Measurements from ENCODE around the gene DUSP9. TPM values are rescaled to one million over a fixed set of nuclear protein-coding genes. Genes with fewer than 3 reads are reported as not detected.
"Not testable (repeated sequence)": the region's sequence is repeated elsewhere in the genome, so short reads cannot be mapped to it uniquely, and the experiment has no call there.

Gene DUSP9
- total RNA-seq, 4 donors from 2014 or later, result not detected

DNA sequence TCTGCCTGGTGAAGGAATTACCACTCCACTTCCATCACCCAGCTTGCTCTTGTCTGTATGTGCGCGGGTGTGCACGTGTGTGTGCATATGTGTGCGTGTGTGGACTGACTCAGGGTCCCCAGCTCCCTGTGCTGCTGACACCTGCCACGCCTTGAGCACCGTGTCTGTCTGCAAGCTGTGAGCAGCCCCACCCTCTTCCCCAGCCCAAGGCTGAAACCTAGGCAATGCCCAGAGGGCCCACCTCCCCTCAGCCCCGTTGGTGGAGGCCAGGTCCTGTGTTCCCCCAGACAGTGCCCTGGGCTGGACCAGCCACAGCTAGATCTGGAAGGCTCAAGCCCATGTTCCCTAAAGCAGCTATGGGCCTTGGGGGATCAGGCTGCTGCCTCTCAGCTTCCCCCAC lies 46.1 kb upstream of the DUSP9 start:
- ATAC-seq (no peak), DNase-seq (no peak)
- no peak overlapping the region for H3K4me3 ChIP-seq
- H3K9me3 ChIP-seq, result no peaks in the 10 kb centered on the region
- no peak for TF ChIP-seq POLR2A (IDR thresholded peaks at IDR 0.05)
- TF ChIP-seq, protein P1, sequence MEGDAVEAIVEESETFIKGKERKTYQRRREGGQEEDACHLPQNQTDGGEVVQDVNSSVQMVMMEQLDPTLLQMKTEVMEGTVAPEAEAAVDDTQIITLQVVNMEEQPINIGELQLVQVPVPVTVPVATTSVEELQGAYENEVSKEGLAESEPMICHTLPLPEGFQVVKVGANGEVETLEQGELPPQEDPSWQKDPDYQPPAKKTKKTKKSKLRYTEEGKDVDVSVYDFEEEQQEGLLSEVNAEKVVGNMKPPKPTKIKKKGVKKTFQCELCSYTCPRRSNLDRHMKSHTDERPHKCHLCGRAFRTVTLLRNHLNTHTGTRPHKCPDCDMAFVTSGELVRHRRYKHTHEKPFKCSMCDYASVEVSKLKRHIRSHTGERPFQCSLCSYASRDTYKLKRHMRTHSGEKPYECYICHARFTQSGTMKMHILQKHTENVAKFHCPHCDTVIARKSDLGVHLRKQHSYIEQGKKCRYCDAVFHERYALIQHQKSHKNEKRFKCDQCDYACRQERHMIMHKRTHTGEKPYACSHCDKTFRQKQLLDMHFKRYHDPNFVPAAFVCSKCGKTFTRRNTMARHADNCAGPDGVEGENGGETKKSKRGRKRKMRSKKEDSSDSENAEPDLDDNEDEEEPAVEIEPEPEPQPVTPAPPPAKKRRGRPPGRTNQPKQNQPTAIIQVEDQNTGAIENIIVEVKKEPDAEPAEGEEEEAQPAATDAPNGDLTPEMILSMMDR (IDR thresholded peaks at IDR 0.05 in 4 of 5, conservative IDR thresholded peaks at IDR 0.05 in 1 of 5), result no peak
- in situ Hi-C loops (cut with MboI; ENCODE audit: low sequenced_read_pairs in 4 of 4) (no loop called here), intact Hi-C loops (cut with DNase I; ENCODE audit: low total_unique reads) (no loop called here)
- peaks cover 5 to 15% of the 10 kb centered on the region in 2 donors for H3K4me1 ChIP-seq
- H3K27me3 ChIP-seq, result no peaks in the 10 kb centered on the region
- no peaks in the 10 kb centered on the region for H3K36me3 ChIP-seq
- no peak overlapping the region for H3K27ac ChIP-seq

DNA sequence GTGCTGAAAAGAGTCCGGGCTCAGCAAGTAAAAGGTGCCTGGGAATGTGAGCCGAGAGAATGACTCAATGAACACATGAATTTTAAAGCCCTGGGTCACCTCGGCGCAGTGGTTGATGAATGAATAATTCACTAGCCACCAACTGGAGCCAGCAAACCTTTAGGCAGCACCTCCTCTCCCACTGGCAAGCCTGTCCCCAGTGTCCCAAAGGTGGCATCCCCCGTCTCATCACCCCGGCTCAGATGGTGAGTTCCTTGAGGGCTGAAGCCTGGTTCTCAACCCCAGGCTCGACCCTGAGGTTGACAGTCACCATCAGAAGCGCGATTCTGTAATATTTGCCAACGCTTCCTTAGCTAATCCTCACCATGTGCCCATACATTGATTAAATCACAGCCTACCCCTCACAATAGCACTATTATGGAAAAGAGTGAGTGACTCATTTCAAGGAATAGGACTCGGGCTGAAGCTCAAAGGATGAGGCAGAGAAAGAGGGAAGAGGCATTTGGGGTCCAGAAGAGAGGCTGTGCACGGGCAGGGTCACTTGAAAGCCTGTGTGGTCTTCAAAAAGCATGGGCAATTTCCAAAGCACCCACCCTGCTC lies 45.4 kb upstream of the DUSP9 start:
- intact Hi-C loops (cut with DNase I; ENCODE audit: low total_unique reads) (no loop called here), in situ Hi-C loops (cut with MboI; ENCODE audit: low sequenced_read_pairs in 4 of 4) (no loop called here)
- no peak overlapping the region for H3K27ac ChIP-seq

DNA sequence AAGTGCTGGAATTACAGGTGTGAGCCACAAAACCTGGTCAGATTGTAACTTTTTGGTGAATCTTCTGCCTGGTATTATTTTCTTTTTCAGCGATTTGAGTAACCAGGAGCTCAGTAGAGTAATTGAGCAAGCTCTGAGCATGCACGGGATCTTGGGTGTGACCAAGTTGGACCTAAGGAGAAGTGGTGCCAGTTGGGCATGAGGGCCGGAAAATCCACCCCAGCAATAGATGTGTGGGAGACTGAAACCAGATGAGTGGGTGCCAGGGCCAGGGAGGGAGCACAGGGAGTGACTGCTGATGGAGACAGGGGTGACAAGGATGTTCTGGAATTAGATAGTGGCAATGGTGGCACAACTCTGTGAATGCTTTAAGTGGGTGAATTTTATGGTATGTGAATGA lies 44.4 kb upstream of the DUSP9 start:
- ATAC-seq (no peak), DNase-seq (no peak)
- Histone ChIP-seq H3K36me3 (no peaks in the 10 kb centered on the region), H3K27ac (no peak overlapping the region), H3K4me3 (no peak overlapping the region), H3K27me3 (no peaks in the 10 kb centered on the region), H3K4me1 (peaks cover 5 to 11% of the 10 kb centered on the region in 2 donors), H3K9me3 (no peaks in the 10 kb centered on the region)
- intact Hi-C loops (cut with DNase I; ENCODE audit: low total_unique reads), result no loop called here
- TF ChIP-seq, protein P1 (IDR thresholded peaks at IDR 0.05 in 4 of 5, conservative IDR thresholded peaks at IDR 0.05 in 1 of 5), result no peak
- TF ChIP-seq POLR2A (IDR thresholded peaks at IDR 0.05), result no peak
- in situ Hi-C loops (cut with MboI; ENCODE audit: low sequenced_read_pairs in 4 of 4), result no loop called here

More for the DNA sequence above, 45.4 kb upstream of the DUSP9 start:
- H3K9me3 ChIP-seq, result no peaks in the 10 kb centered on the region
- no peak overlapping the region for H3K4me3 ChIP-seq
- no peaks in the 10 kb centered on the region for H3K36me3 ChIP-seq
- DNase-seq (no peak), ATAC-seq (no peak)
- H3K27me3 ChIP-seq, result no peaks in the 10 kb centered on the region
- TF ChIP-seq, protein P1 (IDR thresholded peaks at IDR 0.05 in 4 of 5, conservative IDR thresholded peaks at IDR 0.05 in 1 of 5), result no peak
- no peak for TF ChIP-seq POLR2A (IDR thresholded peaks at IDR 0.05)
- H3K4me1 ChIP-seq, result peaks cover 5 to 15% of the 10 kb centered on the region in 2 donors

DNA sequence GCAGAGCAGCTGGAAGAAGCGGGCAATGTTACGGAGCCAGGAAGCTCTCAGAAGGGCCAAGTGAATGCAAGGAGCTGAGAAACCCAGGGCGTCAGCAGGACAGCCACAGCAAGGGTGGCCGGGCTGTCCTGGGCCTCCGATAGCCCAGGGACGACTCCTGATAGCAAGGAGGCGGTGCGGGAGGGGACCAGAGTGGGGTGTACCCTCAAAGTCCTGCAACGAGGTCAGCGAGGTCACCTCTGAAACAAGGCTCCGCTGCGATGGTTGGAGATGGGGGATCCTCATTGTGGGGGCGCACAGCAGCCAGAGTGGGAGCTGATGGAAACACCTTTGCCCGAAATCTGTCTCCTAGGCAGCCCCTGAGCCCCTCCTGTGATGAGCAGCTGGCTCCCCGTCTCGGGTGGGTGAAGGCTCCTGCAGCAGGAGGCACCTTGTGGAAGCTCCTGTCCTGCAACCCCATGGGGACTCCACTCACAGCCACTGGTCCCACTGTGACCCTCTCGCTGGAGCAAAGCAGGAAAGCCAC lies 43.8 kb upstream of the DUSP9 start:
- DNase-seq (no peak), ATAC-seq (no peak)
- no peak overlapping the region for H3K4me3 ChIP-seq
- intact Hi-C loops (cut with DNase I; ENCODE audit: low total_unique reads), result no loop called here
- in situ Hi-C loops (cut with MboI; ENCODE audit: low sequenced_read_pairs in 4 of 4), result no loop called here
- H3K4me1 ChIP-seq, result peaks cover 5% of the 10 kb centered on the region in 2 donors
- H3K36me3 ChIP-seq, result no peaks in the 10 kb centered on the region
- H3K9me3 ChIP-seq, result no peaks in the 10 kb centered on the region
- TF ChIP-seq, protein P1 (IDR thresholded peaks at IDR 0.05 in 4 of 5, conservative IDR thresholded peaks at IDR 0.05 in 1 of 5), result no peak
- TF ChIP-seq POLR2A (IDR thresholded peaks at IDR 0.05), result no peak
- H3K27me3 ChIP-seq, result no peaks in the 10 kb centered on the region
- H3K27ac ChIP-seq, result no peak overlapping the region

DNA sequence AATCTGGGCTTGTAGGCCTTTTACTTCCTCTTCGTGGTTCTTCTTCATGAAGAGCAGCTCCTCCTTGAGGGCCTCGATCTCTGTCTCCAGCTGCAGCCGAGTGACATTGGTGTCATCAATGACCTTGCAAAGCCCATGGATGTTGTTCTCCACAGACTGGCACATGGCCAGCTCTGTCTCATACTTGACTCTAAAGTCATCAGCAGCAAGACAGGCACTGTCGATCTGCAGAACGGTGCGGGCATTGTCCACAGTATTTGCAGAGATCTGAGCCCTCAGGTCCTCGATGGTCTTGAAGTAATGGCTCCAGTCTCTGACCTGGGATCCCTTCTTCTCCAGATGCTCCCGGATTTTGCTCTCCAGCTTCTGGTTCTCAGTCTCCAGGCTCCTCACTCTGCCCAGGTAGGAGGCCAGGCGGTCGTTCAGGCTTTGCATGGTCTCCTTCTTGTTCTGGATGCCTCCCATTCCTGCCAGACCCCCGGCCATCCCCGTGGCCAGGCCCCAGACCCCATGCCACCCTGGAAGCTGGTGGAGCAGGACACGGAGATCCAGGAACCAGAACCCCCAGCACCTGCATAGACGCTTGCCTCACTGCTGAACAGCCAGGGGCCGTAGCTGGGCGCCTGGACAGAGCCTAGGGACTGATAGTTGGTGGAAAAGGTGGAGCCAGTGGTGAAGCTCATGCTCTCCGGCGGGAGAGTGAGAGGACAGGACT lies 42.2 kb upstream of the DUSP9 start:
- H3K9me3 ChIP-seq; H3K4me3 ChIP-seq; in situ Hi-C loops (cut with MboI; ENCODE audit: low sequenced_read_pairs in 4 of 4); DNase-seq; H3K27ac ChIP-seq; H3K36me3 ChIP-seq; intact Hi-C loops (cut with DNase I; ENCODE audit: low total_unique reads); H3K27me3 ChIP-seq; H3K4me1 ChIP-seq; ATAC-seq: not testable (repeated sequence)
